Kidney glomerular epithelial cell (primary cell): ENCODE measurements around the gene YIPF1.
"Not testable (repeated sequence)": the region's sequence is repeated elsewhere in the genome, so short reads cannot be mapped to it uniquely, and the experiment has no call there.

Experiments used
- DNase-seq: peaks from one replicate; lab custom pipeline; 2025; lab: John Stamatoyannopoulos, UW

YIPF1 gene

DNA sequence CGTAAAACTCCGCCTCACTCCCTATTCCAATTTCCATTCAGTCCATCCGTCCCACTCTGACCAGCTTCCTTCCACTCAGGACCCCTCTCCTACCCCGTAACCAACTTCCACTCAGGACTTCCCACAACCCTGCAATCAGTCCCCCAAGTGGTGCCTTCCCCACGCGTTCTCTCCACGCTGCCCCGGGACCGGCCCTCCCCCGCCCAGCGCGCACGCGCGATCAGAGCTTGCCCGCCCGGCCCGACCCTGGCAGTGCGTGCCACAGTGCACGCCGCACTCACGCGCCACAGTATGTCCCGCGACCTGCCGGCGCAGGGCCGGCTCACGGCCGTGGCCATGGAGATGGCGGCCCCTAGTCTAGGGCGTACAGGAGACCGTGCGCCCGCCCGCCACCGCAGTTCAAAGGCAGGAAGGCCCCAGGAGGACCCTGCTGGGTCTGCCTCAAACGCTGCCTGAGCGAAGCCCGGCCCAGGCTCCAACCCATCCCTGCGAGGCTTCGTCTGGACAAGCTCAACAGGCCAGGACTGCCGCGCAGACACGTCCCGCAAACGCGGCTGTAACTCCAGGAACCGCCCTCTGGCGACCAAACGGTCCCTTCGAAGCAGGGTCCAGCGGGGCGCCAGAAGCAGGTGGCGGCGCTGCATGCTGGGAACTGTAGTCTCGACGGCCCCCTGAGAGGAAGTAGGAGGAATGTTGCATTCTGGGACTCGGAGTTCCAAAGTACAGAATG lies 51.5 kb downstream of the YIPF1 start, which contains the start of gene NDC1:
NDC1 (minus strand) TSS at position 373 of the 730 bp plus-strand sequence; CDS start at position 338, 35 bp downstream.
- DNase-seq, result peak; percentile 98

DNA sequence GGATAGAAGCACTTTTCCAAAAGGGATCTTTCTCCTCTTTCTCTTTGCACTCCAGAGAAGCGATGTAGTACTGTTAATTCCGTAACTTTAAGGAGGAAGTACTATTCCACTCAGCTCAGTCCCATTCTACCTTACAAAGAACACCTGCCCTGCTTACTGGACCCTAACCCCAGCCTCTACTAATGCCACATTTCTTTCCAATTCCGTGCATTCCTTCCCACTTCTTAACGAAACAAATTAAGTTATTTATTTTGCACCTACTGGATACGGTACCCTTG lies 52.0 kb downstream of the YIPF1 start:
- DNase-seq, result no peak

DNA sequence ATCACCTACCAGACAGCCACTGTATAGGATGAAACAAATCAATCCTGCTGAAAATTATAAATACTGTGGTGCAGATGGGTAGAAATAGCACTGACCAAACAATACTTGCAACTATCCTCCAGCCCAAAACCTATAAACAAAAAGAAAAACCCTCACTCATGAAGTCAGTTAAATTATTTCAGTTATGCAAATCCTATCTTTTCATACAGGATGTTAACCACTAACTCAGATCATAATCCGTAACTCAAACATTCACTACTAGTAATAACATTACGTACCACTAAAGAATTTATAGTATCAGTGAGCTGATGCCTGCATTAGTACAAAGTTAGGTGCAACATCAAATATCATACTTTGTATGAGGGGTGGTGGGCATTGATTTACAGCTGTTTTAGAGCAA lies 54.1 kb downstream of the YIPF1 start:
- peak; percentile 3 for DNase-seq

DNA sequence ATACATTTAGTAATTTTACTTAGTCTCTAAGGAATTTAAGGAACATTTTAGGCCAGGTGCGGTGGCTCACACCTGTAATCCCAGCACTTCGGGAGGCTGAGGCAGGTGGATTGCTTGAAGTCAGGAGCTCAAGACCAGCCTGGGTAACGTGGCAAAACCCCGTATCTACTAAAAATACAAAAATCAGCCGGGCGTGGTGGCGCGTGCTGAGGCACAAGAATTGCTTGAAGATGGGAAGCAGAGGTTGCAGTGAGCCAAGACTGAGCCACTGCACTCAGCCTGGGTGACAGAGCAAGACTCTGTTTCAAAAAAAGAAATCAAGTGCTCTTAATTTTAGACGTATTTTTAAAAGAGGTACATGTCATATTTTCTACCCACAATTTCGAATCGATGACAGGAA lies 54.8 kb downstream of the YIPF1 start:
- DNase-seq, result no peak

DNA sequence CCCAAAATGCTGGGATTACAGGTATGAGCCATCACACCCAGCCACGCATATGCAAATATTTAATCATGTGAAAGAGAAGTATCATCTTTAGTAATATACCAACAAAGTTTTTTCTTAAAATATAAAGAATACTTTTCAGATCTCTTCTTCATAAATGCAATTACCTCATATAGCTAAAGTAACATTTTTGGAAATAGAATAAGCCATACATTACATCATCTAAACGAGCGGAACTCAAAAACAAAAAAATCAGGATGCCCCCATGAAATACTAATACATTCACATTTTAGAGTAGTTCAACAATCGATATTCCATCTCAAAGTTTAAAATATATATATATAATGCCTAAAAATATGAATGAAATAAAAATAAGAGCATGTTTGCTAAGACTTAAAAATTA lies 56.2 kb downstream of the YIPF1 start:
- no peak for DNase-seq

DNA sequence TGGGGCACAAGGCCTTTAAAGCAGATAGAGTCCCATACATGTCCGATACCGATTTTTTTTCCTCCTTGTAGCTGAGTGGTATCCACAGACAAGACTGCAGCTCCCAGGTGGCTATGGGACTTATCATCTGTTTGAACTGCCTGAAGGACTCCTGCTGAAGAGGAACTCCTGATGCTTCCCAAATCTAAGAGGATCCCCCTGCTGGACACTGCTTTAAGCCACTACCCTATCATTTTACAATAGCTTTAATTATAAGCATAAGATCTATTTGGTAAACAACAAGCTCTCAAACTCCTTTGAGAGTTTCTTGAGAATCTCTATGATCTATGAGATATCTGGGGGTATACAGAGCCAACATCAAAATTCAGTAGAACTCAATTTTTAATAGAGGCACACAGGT lies 63.2 kb downstream of the YIPF1 start:
- DNase-seq, result no peak

DNA sequence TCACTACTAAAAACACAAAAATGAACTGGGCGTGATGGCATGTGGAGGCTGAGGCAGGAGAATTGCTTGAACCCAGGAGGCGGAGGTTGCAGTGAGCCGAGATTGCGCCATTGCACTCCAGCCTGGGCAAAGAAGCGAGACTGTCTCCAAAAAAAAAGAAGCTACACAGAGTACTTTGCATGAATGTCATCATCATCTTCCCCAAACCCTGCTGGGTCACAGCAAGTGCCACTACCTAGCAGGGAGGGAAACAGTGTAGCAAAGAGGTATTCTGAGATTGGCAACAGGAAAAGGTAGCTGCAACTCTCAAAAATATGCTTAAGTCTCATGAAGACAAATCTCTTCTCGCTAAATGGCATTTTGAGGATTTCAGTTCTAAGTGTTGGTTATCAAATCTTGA lies 64.3 kb downstream of the YIPF1 start:
- DNase-seq, result no peak

DNA sequence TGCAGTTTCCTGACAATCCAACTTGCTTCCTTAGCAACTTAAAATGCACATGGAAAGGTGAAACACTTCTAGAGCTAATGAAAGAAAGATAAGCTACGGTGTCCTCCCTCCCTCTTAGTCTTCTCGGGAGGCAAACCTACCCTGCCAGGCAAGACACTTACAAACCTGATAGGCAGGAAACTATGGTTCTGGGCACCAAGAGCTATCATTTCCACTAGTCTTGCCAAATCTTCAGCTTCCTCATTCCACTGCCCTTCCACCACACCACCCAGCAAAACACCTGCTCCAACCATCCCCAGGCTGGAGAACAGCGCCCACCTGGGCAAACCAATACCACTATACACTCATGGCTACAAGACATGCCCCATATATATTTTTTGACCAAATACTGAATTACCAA lies 66.7 kb downstream of the YIPF1 start:
- DNase-seq, result no peak

DNA sequence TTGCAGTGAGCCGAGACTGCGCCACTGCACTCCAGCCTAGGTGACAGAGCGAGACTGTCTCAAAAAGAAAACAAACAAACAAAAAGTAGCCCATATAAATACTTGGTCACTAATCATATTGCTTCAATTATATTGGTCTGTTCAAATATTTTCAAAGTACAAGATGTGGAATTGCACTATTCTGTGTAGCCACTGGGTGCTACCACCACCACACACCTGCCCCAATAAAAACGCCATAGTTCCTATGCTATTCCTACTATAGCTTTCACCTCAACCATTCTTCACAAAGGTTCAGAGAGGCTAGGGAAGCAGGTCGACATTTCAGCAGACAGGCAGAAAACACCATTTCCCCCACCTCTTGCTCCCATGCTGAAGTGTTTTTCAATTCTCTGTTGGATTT lies 68.2 kb downstream of the YIPF1 start:
- no peak for DNase-seq

DNA sequence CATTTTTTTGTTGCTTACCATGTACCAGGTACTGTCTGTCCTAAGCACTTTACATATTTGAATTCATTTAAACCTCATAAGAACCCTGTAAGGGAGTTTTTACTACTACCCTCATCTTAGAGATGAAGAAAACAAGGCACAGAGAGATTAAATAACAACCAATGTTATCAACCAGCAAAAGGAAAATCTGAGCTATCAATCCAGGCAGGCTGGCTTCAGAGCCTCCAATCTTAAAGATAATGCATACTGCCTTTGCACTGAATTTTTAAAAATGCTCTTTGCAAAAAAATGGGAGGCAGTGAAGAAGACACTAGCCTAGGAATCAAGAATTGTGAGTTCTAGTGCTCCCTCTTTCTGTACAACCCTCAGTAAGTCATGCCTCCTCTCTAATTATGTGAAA lies 70.2 kb downstream of the YIPF1 start:
- DNase-seq, result no peak

DNA sequence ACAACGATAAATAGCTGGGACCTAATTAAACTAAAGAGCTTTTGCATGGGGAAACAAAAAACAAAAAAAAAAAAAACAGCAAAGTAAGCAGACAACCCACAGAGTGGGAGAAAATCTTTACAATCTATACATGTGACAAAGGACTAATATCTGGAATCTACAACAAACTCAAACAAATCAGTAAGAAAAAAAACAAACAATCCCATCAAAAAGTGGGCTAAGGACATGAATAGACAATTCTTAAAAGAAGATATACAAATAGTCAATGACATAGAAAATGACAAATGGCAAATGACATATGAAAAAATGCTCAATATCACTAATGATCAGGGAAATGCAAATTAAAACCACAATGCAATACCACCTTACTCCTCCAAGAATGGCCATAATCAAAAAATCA lies 73.0 kb downstream of the YIPF1 start:
- DNase-seq, result not testable (repeated sequence)

DNA sequence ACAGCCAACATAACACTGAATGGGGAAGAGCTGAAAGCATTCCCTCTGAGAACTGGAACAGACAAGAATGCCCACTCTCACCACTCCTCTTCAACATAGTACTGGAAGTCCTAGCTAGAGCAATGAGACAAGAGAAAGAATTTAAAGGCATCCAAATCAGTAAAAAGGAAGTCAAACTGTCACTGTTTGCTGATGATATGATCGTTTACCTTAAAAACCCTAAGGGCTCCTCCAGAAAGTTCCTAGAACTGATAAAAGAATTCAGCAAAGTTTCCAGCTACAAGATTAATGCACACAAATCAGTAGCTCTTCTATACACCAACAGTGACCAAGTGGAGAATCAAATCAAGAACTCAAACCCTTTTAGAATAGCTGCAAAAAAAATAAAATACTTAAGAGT lies 74.1 kb downstream of the YIPF1 start:
- DNase-seq, result not testable (repeated sequence)

DNA sequence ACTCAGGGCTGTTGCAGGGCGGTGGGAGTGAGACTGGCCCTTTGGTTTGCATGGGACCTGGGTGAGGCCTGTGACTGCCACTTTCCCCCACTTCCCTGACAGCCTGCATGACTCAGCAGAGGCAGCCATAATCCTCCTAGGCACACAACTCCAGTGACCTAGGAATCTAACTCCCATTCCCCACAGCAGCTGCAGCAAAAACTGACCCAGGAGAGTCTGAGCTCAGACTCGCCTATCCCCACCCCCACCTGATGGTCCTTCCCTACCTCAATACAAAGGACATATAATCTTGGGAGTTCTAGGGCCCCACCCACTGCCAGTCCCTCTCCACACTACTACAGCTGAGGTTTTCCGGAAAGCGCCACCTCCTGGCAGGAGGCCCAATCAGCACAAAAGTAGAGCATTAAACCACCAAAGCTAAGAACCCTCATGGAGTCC lies 78.2 kb downstream of the YIPF1 start:
- DNase-seq, result no peak

DNA sequence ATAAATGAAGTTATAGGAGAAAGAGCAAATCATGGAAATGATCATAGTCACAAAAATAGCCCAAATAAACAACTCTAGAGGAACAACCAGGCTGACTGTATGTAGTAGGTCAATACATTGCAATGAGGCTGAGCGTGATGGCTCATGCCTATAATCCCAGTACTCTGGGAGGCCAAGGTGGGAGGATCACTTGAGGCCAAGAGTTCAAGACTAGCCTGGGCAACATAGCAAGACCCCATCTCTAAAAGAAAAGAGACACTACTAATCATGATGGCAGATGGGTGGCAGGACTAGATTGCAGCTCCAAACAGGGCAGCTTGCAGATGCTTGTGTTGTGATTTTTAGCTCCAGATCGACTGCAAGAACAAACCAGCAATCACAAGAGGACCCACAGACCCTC lies 79.1 kb downstream of the YIPF1 start:
- no peak for DNase-seq

DNA sequence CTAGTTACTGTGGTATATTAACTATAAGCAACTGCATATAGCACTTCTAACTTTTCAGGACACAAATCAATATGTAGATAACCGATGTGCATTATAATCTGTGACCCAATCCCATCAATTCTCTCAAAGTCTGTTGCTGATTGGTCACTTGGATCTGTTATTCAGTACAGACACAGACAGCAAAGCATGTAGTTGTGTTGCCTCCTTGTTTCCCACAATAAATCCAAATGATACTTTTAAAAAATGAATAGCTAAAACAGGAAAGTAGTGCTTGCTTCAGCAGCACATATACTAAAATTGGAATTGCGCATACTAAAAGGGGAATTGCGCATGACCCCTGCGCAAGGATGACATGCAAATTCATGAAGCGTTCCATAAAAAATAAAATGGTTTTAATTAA lies 79.6 kb downstream of the YIPF1 start:
- no peak for DNase-seq

DNA sequence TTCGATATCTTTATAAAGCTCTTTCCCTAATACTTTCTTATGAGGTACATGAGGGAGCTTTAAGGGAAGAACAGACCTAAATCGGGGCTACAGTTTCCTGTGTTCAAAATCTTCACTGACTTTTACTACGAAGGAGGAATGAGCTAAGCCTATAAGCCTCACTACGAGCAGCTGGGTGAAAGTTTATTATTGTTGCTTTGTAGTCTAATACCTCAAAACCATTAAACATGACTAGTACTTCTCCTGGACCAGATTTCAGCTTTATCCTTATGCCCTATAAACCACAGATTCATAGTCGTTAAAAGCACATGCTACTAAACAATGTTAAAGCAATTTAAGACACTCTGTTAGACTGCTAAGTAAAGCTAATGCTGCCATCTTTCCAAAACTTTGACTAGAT lies 81.7 kb downstream of the YIPF1 start:
- DNase-seq, result no peak

DNA sequence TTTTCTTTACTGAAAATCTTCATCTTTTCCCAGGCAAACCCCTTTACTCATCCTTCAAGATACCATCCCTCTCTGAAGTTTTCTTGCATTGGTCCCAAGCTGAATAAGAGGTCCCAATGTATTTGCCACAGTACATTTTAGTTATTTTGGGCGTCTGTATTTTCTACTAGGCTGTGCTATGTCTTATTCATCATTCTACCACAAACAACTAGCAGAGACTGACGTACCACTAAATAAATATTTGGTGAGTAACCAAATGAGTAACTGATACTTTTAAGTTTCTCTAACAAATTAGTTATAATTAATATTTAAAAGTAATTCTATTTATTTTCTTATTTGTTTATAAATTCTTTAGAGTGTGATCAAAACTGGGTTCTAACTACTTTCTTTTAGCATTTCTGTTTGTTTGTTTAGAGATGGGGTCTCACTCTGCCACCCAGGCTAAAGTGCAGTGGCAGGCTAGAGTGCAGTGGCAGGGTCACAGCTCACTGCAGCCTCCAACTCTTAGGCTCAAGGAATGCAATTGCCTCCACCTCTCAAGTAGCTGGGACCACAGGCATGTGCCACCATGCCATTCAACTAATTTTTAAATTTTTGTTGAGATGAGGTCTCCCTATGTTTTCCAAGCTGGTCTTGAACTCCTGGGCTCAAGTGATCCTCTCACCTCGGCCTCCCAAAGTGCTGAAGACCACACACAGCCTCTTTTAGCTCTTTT lies 84.6 kb downstream of the YIPF1 start:
- DNase-seq, result no peak

DNA sequence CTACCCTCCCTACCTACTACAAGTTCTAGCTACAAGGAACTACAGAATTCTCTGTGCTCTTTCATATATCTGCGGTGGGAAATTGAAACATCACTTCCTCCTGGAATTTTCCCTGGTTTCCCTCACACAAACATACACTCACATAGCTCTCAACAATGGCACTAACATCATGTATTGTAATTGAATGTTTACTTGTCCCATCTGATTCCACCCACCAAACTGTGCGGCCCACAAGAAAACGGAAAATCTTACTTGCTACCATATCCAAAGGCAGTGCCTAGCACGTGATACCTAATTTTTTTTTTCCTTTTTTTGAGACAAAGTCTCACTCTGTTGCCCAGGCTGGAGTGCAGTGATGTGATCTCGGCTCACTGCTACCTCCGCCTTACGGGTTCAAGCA lies 85.4 kb downstream of the YIPF1 start:
- DNase-seq, result no peak
